ENCODE results near the gene MIB2. TPM values are rescaled to one million over a fixed set of nuclear protein-coding genes. Genes with fewer than 3 reads are reported as not detected.
"Not testable (repeated sequence)": the region's sequence is repeated elsewhere in the genome, so short reads cannot be mapped to it uniquely, and the experiment has no call there.

Gene MIB2
- total RNA-seq, 1 donor from 2014 or later, result 78.2 TPM

GRCh38 chr1:1640711-1641461 lies 25.6 kb downstream of the MIB2 start:
- not testable (repeated sequence) for H3K27me3 ChIP-seq (ENCODE audit: control insufficient read depth, insufficient read depth, low read length); DNase-seq (ENCODE audit: low read depth); H3K36me3 ChIP-seq (ENCODE audit: control insufficient read depth, insufficient read depth, low read length); H3K4me3 ChIP-seq (ENCODE audit: low read depth, low read length); FAIRE-seq

DNA sequence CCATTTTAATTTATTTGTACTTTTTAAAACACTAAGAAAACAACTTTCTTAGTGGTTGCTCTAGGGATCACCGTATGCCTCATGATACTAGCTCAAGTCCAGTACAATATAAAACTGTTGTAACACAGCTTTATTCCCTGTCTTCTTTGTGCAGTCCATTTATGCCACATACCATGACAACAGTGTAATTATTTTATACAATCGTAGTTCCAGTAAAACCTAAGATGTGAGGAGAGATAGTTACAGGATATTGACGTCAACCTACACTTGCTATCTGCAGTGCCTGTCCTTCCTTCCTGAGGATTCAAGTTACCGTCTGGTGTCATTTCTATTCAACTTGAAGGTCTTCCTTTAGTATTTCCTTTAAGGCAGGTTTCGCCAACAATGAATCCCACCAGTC lies 31.0 kb downstream of the MIB2 start:
- H3K36me3 ChIP-seq (ENCODE audit: control insufficient read depth, insufficient read depth, low read length); DNase-seq (ENCODE audit: low read depth); FAIRE-seq; H3K4me3 ChIP-seq (ENCODE audit: low read depth, low read length); H3K27me3 ChIP-seq (ENCODE audit: control insufficient read depth, insufficient read depth, low read length): not testable (repeated sequence)

DNA sequence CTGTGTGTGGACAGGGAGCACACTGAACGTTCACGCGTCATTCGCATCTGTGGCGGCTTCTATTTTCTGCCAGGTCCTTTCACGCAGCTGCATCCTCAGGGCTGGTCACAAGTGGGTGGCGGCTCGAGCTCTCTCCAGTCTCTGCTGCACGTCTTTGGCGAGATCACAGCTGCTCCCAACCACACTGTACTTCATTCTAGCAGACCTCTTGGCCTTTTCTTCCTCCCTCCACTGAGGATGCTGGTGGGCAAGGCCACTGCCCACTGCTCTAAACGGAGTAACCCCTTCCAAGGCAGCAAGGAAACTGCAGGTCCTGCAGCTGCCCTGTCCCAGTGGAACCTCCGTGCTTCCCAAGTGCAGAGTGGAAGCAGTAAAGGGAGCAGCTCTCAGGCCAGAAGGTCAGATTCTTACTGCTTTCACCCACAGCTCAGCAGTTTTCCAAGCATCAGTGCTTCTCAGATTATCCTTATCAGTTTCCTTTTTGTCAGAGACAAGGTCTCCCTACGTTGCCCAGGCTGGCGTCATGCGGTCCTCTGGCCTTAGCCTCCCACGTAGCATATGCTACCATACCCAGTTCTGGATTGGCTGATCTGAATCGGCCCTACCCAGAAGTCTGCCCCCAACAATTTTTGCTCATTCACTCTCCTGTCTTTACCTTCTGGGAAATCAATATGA lies 32.4 kb downstream of the MIB2 start:
- H3K36me3 ChIP-seq (ENCODE audit: control insufficient read depth, insufficient read depth, low read length), result peaks cover 14% of the 10 kb centered on the region
- not testable (repeated sequence) for H3K4me3 ChIP-seq (ENCODE audit: low read depth, low read length); DNase-seq (ENCODE audit: low read depth); H3K27me3 ChIP-seq (ENCODE audit: control insufficient read depth, insufficient read depth, low read length)
- peak; percentile 82 for FAIRE-seq

- H3K36me3 ChIP-seq (ENCODE audit: control insufficient read depth, insufficient read depth, low read length), result peaks cover 14% of the 10 kb centered on the region
- H3K27me3 ChIP-seq (ENCODE audit: control insufficient read depth, insufficient read depth, low read length), result not testable (repeated sequence)
These were observed 33.0 kb downstream of the MIB2 start for GRCh38 chr1:1648265-1648664.

GRCh38 chr1:1658583-1659549 lies 43.6 kb downstream of the MIB2 start, which contains the start of gene CDK11B:
TSS of gene CDK11B (minus strand) at chr1:1659004. CDS start at chr1:1657485, 1,519 bp downstream.
- FAIRE-seq; H3K36me3 ChIP-seq (ENCODE audit: control insufficient read depth, insufficient read depth, low read length); H3K27me3 ChIP-seq (ENCODE audit: control insufficient read depth, insufficient read depth, low read length): not testable (repeated sequence)
- peak within 1 kb of the TSS; percentile 50 for H3K4me3 ChIP-seq (ENCODE audit: low read depth, low read length)
- TF ChIP-seq, protein P1, sequence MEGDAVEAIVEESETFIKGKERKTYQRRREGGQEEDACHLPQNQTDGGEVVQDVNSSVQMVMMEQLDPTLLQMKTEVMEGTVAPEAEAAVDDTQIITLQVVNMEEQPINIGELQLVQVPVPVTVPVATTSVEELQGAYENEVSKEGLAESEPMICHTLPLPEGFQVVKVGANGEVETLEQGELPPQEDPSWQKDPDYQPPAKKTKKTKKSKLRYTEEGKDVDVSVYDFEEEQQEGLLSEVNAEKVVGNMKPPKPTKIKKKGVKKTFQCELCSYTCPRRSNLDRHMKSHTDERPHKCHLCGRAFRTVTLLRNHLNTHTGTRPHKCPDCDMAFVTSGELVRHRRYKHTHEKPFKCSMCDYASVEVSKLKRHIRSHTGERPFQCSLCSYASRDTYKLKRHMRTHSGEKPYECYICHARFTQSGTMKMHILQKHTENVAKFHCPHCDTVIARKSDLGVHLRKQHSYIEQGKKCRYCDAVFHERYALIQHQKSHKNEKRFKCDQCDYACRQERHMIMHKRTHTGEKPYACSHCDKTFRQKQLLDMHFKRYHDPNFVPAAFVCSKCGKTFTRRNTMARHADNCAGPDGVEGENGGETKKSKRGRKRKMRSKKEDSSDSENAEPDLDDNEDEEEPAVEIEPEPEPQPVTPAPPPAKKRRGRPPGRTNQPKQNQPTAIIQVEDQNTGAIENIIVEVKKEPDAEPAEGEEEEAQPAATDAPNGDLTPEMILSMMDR (IDR thresholded peaks at IDR 0.05; ENCODE audit: insufficient read depth, low read length, severe bottlenecking), result peak; percentile 20
- peak; percentile 86 for DNase-seq (ENCODE audit: low read depth)

More at GRCh38 chr1:1648265-1648664, 33.0 kb downstream of the MIB2 start:
- peak; percentile 91 for FAIRE-seq
- H3K4me3 ChIP-seq (ENCODE audit: low read depth, low read length); DNase-seq (ENCODE audit: low read depth): not testable (repeated sequence)

GRCh38 chr1:1662392-1662791 lies 47.1 kb downstream of the MIB2 start:
- not testable (repeated sequence) for H3K4me3 ChIP-seq (ENCODE audit: low read depth, low read length); DNase-seq (ENCODE audit: low read depth); FAIRE-seq; H3K36me3 ChIP-seq (ENCODE audit: control insufficient read depth, insufficient read depth, low read length); H3K27me3 ChIP-seq (ENCODE audit: control insufficient read depth, insufficient read depth, low read length)

DNA sequence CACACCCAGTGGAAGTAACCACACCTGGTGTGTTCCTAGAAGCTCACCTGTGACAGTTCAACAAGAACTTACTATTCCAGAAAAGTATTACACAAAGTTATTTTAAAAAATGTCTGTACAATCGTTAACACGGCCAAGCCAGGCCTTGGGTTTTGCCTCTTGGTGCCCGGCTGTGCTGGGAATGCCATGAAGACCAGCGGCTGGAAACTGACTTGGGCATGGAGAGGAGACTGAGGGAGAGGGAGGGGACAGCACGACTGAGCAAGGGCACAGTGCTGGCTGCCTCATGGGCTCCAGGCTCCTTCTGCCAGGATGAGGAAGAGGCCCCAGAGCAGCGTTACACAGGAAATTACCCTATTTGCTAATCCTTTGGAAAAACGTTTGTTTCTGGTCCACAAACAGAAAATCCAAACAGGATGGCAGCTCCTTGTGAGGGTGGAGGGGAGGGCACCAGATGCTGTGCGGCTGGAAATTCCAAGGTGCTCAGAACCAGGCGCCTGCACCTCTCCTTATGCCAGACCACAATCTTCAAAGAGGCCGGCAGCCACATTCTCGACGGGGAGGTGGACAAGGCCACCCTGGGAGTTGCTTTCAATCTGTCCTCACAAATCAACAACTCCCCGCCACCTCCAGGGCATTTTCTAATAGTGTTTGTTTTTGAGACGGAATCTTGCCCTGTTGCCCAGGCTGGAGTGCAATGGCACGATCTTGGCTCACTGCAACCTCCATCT lies 47.7 kb downstream of the MIB2 start:
- not testable (repeated sequence) for FAIRE-seq; H3K4me3 ChIP-seq (ENCODE audit: low read depth, low read length); DNase-seq (ENCODE audit: low read depth); H3K27me3 ChIP-seq (ENCODE audit: control insufficient read depth, insufficient read depth, low read length); H3K36me3 ChIP-seq (ENCODE audit: control insufficient read depth, insufficient read depth, low read length)

GRCh38 chr1:1664318-1664717 lies 49.0 kb downstream of the MIB2 start:
- DNase-seq (ENCODE audit: low read depth); H3K4me3 ChIP-seq (ENCODE audit: low read depth, low read length); FAIRE-seq; H3K27me3 ChIP-seq (ENCODE audit: control insufficient read depth, insufficient read depth, low read length): not testable (repeated sequence)
- H3K36me3 ChIP-seq (ENCODE audit: control insufficient read depth, insufficient read depth, low read length), result peaks cover 11% of the 10 kb centered on the region

Measured in bronchial epithelial cell (primary cell).